BE2C (cell line): ENCODE measurements around the gene CLDN25.
"Not testable (repeated sequence)": the region's sequence is repeated elsewhere in the genome, so short reads cannot be mapped to it uniquely, and the experiment has no call there.

Experiments used
- DNase-seq: peaks from one replicate; pipeline ENCODE4 v3.0.0-alpha.2; 2020
- H3K27me3 ChIP-seq: fragments of 250-450 bp; sonication (Bioruptor Pico); 2 replicates; pipeline ENCODE4 v1.5.1; 2020; ENCODE audit warnings: mild to moderate bottlenecking
- H3K36me3 ChIP-seq: fragments of 250-450 bp; sonication (Bioruptor Pico); 2 replicates; pipeline ENCODE4 v1.5.1; 2020; ENCODE audit warnings: mild to moderate bottlenecking
- H3K4me1 ChIP-seq: fragments of 250-450 bp; sonication (Bioruptor Pico); 2 replicates; pipeline ENCODE4 v1.5.1; 2020
- H3K4me3 ChIP-seq: 2 replicates; pipeline ENCODE4 v1.5.1; 2011; ENCODE audit warnings: low read depth, low read length
- H3K9me3 ChIP-seq: fragments of 250-450 bp; sonication (Bioruptor Pico); 2 replicates; pipeline ENCODE4 v1.5.1; 2020
- TF ChIP-seq, protein P1 (sequence below): IDR thresholded peaks from 2 replicates; pipeline ENCODE4 v1.5.1; 2012; ENCODE audit warnings: mild to moderate bottlenecking, low read depth, low read length

Gene CLDN25

DNA sequence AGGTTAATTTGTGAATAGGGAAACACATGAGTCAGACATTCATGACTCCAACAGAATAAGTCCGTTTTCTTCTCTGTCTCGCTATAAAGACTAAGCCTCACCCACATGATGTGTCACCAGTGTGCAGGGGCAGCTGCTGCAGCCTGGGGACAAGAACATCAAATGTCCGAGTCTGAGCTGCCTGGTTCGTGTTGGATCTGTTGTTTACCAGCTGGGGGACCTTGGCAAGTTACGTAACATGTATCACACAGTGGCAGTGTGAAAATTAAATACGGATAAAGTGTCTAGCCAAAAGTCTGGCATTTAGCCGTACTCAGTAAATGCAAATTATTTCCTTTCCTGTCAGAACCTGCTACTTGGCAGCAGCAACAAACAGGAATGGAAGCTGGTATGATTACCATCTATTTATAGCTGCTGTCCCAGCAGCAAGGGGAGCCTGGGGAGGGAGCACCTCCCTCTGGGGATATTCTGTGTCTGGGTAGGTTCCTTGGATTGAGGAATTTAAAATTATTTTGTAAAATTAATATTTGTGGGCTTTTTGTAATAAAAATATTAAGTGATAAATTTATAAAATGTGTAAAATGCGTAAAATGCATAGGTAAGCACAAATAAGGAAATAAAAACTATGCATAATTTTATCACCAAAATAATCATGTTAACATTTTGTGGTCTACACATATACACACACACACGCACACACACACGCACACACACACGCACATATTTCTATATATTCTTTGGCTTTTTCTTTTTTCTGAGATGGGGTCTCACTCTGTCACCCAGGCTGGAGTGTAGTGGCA is 1.3 kb upstream of the CLDN25 start:
- peak; percentile 44 for DNase-seq
- Histone ChIP-seq H3K27me3 (no peaks in the 10 kb centered on the region), H3K9me3 (no peaks in the 10 kb centered on the region), H3K4me3 (peak overlapping the region; percentile 31), H3K36me3 (no peaks in the 10 kb centered on the region), H3K4me1 (peaks cover 5% of the 10 kb centered on the region)
- TF ChIP-seq, protein P1, sequence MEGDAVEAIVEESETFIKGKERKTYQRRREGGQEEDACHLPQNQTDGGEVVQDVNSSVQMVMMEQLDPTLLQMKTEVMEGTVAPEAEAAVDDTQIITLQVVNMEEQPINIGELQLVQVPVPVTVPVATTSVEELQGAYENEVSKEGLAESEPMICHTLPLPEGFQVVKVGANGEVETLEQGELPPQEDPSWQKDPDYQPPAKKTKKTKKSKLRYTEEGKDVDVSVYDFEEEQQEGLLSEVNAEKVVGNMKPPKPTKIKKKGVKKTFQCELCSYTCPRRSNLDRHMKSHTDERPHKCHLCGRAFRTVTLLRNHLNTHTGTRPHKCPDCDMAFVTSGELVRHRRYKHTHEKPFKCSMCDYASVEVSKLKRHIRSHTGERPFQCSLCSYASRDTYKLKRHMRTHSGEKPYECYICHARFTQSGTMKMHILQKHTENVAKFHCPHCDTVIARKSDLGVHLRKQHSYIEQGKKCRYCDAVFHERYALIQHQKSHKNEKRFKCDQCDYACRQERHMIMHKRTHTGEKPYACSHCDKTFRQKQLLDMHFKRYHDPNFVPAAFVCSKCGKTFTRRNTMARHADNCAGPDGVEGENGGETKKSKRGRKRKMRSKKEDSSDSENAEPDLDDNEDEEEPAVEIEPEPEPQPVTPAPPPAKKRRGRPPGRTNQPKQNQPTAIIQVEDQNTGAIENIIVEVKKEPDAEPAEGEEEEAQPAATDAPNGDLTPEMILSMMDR: no peak

DNA sequence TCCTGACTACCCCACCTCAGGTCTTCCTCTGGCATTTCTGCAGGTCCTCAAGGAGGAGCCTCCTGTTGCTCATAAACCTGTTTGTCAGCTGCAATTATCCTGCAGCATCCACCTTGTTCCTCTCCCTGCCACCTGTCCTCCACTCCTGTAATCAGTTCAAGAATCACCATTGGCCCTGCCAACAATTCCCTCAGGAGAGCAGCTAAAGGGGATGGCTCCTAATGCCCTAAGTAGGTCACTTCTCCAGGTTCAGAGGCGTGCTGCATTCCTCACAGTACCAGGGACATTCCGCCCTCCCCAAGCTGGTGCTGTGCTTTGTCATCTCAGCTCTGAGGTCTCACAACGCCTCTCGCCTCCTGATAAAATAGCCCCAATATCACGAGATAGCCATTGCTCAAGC is 2.1 kb downstream of the CLDN25 start:
- no peak for DNase-seq
- Histone ChIP-seq H3K36me3 (no peaks in the 10 kb centered on the region), H3K4me1 (peaks cover 5% of the 10 kb centered on the region), H3K27me3 (no peaks in the 10 kb centered on the region), H3K4me3 (no peak overlapping the region), H3K9me3 (no peaks in the 10 kb centered on the region)
- TF ChIP-seq, protein P1: no peak

DNA sequence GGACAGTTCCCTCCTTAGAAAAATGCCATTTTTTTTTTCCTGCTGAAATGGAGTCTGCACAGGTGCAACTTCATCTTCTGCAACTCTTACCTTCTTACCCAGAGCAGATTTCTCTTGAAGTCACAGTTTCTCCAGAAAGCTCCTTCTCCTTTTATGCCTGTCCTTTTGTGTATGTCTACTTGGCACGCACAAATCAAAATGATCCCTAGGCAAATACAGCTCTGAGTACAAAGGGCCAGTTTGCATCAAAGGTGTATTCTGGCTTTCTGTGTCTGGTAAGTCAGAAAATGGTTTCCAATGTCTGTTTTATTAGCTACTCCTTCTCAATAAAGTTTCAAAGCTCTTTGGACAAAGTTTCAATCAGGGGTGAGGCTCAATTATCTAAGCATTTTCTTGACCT is 2.5 kb downstream of the CLDN25 start:
- TF ChIP-seq, protein P1: no peak
- H3K4me3 ChIP-seq: no peak overlapping the region
- H3K36me3 ChIP-seq: no peaks in the 10 kb centered on the region
- peaks cover 5% of the 10 kb centered on the region for H3K4me1 ChIP-seq
- no peaks in the 10 kb centered on the region for H3K9me3 ChIP-seq
- DNase-seq: no peak
- H3K27me3 ChIP-seq: no peaks in the 10 kb centered on the region

DNA sequence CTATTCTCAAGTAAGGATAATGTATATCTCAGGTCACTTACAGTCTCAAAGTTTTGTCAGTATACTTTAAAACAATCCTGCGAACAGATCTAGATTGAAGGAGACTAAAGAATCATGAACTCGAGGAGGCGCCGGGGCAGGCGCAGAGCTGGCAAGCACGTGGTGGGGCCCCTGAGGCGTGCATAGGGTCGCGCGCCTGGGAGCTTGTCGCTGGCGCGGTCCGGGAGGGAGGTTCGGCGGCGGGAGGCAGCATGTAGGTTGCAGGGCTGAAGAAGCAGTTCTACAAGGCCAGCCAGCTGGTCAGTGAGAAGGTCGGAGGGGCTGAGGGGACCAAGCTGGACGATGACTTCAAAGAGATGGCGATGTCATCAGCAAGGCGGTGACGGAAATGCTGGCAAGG is 9.4 kb downstream of the CLDN25 start:
- not testable (repeated sequence) for H3K4me1 ChIP-seq, H3K4me3 ChIP-seq, H3K36me3 ChIP-seq, H3K9me3 ChIP-seq, DNase-seq, H3K27me3 ChIP-seq

DNA sequence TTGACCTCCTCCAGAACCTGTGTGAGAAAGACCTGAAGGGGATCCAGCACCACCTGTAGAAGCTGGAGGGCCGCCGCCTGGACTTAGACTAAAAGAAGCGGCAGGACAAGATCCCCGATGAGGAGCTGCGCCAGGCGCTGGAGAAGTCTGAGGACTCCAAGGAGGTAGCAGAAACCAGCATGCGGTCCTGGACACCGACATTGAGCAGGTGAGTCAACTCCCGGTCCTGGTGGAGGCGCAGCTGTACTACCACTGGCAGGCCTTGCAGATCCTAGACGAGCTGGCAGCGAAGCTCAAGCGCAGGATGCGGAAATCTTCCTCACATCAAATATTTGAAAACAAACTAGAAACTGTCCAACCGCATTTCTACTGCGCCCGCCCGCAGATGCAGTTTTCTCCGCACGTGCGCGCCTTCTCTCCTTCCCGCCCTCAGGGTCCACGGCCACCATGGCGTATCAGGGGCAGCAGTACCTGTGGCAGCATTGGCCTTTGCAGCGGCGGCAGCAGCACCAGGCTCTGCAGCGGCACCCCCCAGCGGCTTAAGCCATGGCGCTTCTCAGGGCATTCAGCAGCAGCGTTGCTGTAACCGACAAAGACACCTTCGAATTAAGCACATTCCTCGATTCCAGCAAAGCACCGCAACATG is 10.2 kb downstream of the CLDN25 start:
- H3K9me3 ChIP-seq: no peaks in the 10 kb centered on the region

DNA sequence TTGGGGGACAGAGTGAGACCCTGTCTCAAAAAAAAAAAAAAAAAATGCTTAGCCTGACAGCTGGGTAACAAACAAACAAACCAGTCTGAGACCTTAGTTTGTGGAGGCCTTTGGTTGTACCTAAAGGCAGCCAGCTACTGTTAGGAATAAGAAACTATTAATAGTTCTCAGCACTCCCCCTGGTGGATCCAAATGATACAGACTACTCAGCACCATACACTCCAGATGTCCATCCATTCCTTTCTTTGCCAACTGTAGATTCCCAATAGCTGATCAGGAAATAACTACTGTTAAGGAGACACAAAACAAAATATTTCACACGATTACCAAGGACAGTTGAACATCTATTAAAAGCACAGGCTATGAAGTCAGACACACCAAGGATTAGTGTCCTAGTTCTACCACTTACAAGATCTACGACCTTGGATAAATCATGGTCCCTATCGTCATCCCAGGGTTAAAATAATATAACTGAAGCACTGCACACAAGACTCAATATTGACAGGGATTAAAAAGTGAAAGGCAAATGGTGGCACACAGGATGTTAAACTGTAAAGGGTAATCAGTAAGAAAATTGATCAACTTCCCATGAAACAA is 17.2 kb downstream of the CLDN25 start:
- Histone ChIP-seq H3K4me3 (no peak overlapping the region), H3K36me3 (peaks cover 10% of the 10 kb centered on the region), H3K9me3 (no peaks in the 10 kb centered on the region), H3K27me3 (no peaks in the 10 kb centered on the region), H3K4me1 (no peaks in the 10 kb centered on the region; the same call in 1 of the 2 replicates)
- peak; percentile 55 for DNase-seq
- TF ChIP-seq, protein P1: peak; percentile 81

More for the DNA sequence above, 10.2 kb downstream of the CLDN25 start:
- Histone ChIP-seq H3K27me3 (no peaks in the 10 kb centered on the region), H3K4me3 (no peak overlapping the region), H3K36me3 (no peaks in the 10 kb centered on the region), H3K4me1 (no peaks in the 10 kb centered on the region)
- DNase-seq: no peak
- TF ChIP-seq, protein P1: no peak
